GM21447 (cell line): ENCODE measurements around the gene PC.
A peak's percentile ranks its signal among the peaks of the same experiment; 100 is the strongest.
"Not testable (repeated sequence)": the region's sequence is repeated elsewhere in the genome, so short reads cannot be mapped to it uniquely, and the experiment has no call there.

Source experiments
- ATAC-seq: cut with Tn5 transposase; IDR thresholded peaks from one replicate; pipeline ENCODE4 v1.9.1; 2021; ENCODE audit not compliant: unreplicated experiment

The PC gene

DNA sequence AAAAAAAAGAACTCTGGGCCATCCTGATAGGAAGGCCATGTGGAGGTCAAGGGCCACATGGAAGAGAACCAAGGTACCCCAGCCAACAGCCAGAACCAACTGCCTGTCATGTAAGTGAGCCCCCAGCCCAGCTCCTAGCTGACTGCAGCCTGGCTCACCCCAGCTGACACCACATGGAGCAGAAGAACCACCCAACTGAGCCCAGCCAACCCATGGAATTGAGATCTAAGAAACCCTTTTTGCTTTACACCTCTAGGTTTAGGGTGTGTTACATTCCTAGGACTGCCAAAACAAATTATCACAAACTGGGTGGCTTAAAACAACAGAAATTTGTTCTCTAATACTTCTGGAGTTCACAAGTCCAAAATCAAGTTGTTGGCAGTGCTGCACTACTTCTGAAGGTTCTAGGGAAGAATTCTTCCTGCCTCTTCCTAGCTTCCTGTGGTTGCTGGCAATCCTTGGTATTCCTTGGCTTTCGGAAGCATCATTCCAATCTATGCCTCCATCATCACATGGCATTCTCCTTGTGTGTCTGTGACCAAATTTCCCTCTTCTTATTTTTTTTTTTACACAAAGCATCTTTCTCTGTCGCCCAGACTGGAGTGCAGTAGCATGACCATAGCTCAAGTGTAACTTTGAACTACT, 21.3 kb upstream of the PC start:
- no peak for ATAC-seq

GRCh38 chr11:66978717-66979116, 20.5 kb upstream of the PC start:
- no peak for ATAC-seq

- ATAC-seq = no peak
Observed at GRCh38 chr11:66978229-66978628, 20.0 kb upstream of the PC start.

- ATAC-seq = no peak
Observed at GRCh38 chr11:66976925-66977324, 18.7 kb upstream of the PC start.

DNA sequence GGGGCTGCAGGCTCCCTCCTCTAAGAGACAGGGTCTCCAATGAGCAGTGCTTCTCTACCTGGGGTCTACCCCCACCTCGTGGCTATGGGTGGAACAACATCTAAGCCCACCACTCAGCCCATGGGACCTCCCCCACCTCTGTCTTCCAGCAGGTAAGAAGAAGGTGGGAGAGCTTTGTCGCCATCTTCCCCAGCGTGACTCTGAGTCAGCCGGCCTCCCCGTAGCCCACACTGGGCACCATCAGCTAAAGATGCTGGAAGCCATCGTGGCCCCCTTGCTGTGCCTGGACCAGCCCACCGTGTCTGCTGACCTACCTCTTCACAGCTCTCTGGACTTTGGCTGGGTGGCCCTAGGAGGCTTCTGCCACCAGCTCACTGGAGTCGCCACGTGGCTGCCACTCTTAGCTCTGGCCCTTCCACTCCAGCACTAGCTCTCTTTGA, 17.9 kb upstream of the PC start:
- no peak for ATAC-seq

GRCh38 chr11:66975405-66976027, 17.3 kb upstream of the PC start:
- no peak for ATAC-seq

DNA sequence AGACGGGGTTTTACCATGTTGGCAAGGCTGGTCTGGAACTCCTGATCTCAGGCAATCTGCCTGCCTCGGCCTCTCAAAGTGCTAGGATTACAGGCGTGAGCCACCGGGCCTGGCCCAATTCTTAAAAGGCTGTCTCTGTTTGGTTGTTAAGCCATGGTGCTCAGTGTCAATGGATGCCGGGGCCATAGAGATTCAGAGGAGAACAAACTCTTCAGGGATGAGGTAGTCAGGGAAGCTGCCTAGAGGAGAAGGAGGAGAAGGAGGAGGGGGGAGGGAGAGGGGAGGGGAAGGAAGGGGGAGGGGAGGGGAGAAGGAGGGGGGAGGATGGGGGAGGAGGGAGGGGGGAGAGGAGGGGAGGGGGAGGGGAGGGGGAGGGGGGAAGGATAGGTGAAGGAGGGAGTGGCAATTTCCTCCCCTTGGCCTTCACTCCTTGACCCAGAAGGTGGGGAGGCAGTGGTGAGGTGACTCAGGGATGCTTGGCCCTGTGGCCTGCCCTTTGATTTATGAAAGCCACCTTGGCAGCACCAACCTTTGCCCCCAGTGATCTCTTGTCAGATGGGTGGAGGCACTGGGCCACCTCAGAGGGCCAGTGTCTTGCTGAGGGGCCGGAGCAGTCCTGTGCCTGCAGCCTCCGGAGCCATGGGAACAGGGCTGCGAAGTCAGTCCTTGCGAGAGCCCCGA, 16.7 kb upstream of the PC start, which contains the start of gene C11orf86:
Gene C11orf86, plus strand, starts transcription at position 581 of the 681 bp plus-strand sequence. Its CDS starts 59 bp downstream, at position 640.
- ATAC-seq = no peak

DNA sequence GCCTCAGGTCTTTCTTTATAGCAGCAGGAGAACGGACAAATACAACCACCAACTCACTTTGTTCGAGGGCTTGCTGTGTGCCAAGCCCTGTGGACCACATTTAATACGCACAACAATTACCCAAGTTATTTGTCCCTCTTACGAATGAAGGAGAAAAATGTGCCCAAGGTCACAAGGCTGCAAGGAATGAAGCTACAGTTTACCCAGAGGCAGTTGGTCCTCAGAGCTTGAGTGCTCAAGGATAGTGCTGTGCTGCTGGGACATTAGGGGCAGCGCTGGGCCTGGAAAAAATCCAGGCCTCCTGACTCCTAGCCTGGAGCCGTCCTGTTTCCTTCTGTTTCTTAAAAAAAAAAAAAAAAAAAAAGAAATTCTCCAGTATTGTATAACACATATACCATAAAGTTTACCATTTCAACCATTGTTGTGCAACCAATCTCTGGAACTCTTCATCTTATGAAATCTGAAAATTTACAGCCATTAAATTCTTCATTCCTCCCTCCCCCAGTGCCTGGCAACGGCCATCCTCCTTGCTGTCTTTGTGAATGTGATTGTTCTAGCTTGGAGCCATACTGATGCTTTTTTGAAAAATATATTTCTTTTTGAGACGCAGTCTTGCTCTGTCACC, 15.9 kb upstream of the PC start:
- no peak for ATAC-seq

DNA sequence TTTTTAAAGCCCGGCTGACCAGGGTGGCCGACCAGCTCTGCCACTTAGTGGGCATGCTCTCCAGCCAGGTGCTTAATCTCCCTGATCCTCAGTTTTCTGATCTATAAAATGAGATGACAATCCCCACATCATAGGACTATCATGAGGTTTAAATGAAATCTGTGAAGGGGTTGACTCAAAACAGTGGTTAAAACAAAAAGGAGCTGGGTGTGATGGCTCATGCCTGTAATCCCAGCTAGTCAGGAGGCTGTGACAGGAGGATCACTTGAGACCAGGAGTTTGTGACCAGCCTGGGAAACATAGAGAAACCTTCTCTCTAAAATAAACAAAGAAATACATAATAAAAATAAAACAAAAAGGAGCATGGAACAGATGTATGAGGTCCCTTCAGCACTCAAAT, 13.3 kb upstream of the PC start:
- no peak for ATAC-seq

- no peak for ATAC-seq
Observed at GRCh38 chr11:66970807-66971442, 12.7 kb upstream of the PC start.

DNA sequence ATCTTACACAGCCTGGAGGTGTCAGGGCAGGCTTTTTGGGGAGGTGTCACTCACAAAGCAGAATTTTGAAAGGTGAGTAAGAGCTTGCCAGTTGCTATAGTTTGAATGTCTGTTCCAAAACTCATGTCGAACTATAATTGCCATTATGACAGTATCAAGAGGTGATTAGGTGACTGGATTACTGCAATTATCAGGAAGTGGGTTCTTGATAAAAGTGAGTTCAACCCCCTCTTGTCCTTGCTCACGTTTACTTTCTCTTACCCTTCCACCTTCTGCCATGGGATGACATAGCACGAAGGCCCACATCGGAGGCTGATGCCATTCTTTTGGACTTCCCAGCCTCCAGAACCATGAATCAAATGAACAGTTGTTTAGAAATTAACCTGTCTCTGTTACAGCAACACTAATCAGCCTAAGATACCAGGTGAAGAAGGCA, 12.2 kb upstream of the PC start:
- no peak for ATAC-seq

GRCh38 chr11:66969584-66970225, 11.5 kb upstream of the PC start:
- no peak for ATAC-seq

DNA sequence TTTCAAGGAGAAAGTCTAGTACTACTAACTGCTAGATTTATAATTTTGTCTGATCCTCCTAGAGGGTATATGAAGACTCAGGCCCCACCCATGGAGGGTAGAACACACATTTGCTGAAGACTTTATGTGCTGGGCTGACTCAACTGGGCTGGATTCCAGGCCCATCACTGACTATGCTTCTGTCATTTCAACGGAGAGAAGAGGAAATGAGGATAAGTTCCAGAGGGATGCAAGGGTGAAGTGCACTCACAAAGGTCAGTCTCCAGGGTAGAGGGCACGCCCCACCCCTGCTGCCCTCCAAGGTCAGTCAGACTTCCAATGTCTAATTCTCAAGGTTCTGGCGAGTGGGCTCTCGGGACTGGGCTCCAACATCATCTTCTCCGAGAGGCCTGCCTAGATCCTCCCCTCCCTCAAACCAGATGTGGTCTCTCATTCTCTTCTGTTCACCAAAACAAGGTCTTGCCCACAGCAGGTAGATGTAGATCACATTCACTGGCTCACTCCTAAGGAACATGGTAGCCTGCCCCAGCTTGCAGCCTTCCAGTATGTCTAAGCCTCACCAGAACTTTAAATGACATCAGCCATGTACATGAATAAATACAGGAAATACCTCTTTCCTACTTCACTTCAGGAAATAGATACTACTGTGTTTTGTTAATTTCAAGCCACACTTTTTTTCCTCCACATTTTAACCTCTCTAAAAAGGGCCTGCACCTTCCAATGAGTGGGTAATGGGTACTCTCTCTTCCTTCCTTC, 9.7 kb upstream of the PC start:
- ATAC-seq = no peak

DNA sequence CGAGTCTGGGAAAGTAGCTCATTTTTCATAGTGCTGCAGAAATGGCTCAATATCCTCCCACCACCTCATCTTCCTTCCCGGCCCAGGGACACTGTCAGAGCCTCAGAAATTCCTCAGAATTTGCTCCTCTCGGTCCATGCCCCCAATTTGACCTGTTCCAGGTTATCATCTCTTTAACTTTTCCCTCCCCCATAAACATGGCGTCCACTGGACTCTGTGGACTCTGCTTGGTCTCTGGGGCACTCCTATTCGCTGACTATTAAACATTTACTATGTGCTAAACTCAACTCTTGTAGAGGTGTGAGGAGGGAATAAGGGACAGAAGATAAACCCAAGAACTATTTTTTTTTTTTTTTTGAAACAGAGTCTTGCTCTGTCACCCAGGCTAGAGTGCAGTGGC, 8.2 kb upstream of the PC start:
- ATAC-seq = no peak

DNA sequence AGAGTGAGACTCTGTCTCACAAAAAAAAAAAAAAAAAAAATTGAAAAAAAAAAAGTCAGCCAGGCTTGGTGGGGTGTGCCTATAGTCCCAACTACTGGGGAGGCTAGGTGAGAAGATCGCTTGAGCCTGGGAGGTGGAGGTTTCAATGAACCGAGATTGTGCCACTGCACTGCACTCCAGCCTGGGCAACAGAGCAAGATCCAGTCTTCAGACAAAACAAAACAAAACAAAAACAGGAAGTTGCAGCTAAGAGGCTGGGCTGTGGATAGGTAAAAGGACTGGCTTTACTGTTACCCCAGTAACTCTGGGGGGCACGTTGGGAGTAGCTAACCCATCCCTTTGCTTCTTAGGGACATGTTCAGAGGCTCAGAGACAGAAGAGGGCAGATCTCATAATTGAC, 6.3 kb upstream of the PC start:
- ATAC-seq = no peak

GRCh38 chr11:66962801-66963200, 4.6 kb upstream of the PC start:
- no peak for ATAC-seq

DNA sequence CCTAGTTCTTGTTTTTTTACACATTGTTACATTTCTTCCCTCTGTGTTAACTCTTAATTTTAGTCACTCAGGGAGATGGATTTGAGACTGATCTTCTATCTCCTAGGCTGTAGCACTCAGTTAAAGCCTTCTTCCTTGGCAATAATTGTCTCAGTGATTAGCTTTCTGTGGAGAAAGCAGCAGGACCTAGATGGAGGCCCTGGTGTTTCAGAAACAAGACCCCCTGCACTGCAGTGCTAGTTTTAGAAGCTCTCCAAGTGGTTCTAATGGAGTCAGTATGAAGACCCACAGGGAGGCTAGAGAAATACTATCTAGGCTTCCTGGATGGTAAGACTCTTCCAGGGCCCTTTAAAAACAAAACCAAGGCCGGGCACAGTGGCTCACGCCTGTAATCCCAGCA, 4.1 kb upstream of the PC start:
- ATAC-seq = no peak

DNA sequence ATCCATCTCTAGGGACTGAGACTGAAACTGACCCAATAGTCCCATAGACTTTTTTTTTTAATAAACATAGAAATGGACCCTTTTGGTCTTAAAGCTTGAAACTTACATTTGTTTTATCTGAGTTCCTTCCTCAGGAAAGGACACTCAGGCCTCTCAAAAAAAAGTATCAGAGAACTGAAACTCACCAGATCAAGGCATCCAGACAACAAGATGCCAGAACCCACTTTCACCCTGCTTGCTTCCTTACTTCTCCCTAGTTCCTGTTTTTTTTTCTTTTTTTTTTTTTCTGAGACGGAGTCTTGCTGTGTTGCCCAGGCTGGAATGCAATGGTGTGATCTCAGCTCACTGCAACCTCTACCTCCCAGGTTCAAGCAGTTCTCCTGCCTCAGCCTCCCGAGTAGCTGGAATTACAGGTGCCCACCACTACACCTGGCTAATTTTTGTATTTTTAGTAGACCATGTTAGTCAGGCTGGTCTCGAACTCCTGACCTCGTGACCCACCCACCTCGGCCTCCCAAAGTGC, 3.6 kb upstream of the PC start:
- not testable (repeated sequence) for ATAC-seq

GRCh38 chr11:66958956-66959274, 732 bp upstream of the PC start:
- ATAC-seq = no peak

GRCh38 chr11:66957971-66958231, 282 bp downstream of the PC start:
- peak; percentile 29 for ATAC-seq
